ENCODE measurements around the gene SPATA2L.
A peak's percentile ranks its signal among the peaks of the same experiment; 100 is the strongest.
"Not testable (repeated sequence)": the region's sequence is repeated elsewhere in the genome, so short reads cannot be mapped to it uniquely, and the experiment has no call there.

SPATA2L gene

DNA sequence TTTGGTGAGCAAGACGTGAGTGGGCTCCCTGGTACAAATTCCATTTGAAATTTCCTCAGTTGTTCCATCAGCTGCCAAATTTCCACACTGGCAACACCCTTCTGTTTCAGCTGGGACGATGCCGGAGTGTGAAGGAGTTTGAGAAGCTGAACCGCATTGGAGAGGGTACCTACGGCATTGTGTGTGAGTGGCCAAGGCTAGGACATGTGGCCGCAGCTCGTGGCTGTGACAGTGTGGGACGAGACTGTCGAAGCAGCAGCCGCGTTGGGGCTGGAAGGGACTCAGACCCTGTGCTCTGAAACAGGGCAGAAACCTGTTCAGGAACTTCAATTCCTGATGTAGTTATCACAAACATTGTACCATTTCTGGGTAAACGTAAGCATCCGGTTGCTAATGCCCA lies 12.4 kb downstream of the SPATA2L start:
- DNase-seq = no peak

DNA sequence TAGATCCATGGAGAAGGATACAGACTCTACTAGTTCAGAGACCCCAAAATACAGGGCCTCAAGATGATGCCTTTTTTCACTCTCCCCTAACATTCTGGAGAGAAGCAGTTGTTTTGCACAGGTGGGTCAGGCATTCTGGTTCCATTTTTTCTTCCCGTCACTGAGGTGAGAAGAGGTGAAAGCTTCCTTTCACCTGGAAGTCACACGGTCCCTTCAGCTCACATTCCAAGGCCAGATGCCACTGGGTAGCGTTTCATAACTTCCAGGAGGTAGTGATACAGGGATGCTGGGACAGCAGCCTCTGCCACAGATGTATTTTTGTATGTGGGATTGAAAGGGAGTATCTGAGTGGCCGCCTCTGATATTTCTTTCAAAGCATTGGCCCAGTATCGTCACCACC lies 13.1 kb downstream of the SPATA2L start:
- no peak for DNase-seq

DNA sequence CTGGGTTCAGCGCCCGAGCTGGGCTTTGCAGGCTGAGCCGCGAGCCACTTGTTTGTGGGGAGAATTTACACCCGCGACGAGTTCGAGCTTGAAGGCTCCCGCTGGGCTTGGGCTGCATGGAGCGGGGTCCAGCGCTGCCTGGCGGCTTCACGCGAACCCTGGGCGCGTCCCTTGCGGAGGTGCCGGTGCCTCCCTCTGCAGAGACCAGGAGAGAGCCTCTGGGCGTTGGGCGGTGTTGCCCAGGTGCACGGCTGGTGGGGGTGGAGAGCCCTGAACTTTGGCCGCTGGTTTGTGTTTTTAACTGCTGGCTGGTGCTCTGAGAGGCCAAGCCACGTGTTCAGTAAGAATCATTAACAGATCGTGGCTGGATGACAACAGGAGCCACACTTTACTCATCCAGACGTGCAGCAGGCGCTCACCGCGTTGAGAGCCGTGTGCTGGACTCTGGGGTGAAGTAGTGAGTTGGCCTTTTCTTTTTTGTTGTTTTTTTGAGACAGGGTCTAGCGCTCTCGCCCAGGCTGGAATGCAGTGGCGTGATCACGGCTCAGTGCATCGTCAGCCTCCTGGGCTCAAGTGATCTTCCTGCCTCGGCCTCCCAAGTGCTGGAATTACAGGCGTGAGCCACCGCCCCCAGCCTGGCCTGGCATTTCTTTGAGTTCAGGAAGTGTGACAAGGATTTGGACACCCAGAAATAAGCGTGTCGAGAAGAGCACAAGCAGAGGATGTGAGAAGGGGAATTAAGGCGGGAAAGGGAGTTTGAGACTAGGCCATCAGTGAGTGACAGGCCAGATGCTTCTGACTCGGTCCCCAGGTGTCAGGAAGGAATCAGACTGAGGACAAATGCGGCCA lies 14.2 kb downstream of the SPATA2L start:
- DNase-seq = no peak

DNA sequence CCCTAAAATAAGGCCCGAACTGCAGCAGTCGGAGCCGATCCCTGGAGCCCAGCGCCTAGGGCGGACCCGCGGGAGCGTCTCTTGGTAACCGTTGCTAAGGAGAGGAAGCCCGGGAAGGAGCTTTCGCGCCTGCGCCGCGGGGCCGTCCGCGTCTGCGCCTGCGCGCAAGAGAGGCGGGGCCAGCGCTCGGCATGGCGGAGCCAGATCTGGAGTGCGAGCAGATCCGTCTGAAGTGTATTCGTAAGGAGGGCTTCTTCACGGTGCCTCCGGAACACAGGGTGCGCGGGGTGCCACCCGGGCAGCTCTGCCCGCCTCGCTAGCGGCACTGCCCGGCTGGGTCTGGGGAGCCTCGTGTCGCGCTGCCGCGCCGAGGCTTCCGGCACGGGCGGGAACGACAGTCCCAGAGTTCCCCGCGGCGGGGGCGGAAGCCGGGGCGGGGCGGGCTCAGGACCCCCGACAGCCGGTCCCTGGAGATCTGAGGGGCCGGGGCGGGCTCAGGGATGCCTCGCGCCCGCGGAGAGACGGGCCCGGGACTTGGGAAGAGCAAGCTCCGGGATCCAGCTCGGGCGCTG lies 14.9 kb downstream of the SPATA2L start, which contains the start of gene CDK10:
CDK10 (plus strand) TSS at position 170 of the 572 bp plus-strand sequence; CDS start at position 192, 22 bp downstream.
- peak; percentile 41 for DNase-seq

DNA sequence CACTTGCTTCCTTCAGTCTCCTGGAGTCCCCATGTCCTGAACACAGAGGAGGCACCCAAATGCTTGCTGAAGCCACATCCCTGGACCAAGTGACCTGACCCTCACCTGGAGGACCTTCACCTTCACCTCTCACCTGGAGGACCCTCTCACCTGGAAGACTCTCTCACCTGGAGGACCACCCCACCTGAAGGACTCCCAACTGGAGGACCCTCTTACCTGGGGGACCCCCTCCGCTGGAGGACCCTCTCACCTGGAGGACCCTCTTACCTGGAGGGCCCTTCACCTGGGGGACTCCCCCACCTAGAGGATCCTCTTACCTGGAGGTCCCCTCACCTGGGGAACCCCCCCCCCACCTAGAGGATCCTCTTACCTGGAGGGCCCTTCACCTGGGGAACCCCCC lies 15.6 kb downstream of the SPATA2L start:
- no peak for DNase-seq

DNA sequence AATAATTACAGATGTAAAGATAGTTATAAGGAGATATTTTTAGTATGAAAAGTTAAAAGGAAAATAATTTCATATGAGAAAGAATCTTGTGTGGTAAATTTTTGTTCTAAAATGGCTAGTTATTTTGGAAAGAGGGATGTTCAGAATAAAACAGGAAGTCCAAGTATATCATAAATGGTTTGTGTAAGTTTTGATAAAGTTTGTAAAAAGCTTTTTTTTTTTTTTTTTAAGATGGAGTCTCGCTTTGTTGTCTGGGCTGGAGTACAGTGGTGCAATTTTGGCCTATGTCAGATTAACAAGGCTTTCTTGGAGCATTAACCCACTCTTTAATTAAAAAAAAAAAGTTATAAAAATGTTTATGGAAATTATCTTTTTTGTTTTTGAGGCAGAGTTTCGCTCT lies 23.2 kb downstream of the SPATA2L start:
- no peak for DNase-seq

DNA sequence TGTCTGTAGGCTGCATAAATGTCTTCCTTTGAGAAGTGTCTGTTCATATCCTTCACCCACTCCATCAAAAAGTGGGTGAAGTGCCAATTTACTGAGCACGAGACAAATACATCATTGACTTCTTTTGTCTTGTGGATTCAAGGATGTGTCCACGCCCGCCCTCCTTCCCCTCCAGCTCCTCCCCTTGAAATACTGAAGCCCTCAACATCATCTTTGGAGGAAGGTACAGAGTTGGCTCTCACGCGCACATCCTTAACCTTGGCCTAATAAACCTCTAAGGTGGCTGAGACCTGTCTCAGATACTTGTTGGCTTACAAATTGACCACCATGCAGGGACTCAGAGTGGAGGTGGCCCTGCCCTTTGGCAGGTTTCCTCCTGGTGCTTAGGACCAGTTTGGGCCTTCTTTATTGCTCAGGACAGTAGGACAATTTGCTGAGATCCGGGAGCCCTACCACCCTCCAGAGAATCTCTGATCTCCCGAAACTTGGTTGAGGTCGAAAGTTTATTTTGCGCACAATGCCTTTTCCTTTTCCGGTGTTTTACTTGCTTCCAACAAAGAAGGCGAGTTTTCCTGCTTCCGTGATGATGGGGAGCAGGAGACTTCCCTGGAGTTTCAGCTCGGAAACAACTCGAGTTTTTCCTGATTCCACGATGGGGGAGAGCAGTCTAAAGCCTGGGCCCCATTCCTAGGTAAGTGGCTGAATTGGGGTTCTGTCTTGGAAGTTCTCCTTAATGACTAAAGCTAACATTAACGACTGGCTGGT lies 29.1 kb downstream of the SPATA2L start:
- no peak for DNase-seq

DNA sequence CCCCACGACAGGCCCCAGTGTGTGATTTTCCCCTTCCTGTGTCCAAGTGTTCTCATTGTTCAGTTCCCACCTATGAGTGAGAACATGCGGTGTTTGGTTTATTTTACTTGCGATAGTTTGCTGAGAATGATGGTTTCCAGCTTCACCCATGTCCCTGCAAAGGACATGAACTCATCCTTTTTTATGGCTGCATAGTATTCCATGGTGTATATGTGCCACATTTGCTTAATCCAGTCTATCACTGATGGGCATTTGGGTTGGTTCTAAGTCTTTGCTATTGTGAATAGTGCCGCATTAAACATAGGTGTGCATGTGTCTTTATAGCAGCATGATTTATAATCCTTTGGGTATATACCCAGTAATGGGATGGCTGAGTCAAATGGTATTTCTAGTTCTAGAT lies 29.9 kb downstream of the SPATA2L start:
- not testable (repeated sequence) for DNase-seq

DNA sequence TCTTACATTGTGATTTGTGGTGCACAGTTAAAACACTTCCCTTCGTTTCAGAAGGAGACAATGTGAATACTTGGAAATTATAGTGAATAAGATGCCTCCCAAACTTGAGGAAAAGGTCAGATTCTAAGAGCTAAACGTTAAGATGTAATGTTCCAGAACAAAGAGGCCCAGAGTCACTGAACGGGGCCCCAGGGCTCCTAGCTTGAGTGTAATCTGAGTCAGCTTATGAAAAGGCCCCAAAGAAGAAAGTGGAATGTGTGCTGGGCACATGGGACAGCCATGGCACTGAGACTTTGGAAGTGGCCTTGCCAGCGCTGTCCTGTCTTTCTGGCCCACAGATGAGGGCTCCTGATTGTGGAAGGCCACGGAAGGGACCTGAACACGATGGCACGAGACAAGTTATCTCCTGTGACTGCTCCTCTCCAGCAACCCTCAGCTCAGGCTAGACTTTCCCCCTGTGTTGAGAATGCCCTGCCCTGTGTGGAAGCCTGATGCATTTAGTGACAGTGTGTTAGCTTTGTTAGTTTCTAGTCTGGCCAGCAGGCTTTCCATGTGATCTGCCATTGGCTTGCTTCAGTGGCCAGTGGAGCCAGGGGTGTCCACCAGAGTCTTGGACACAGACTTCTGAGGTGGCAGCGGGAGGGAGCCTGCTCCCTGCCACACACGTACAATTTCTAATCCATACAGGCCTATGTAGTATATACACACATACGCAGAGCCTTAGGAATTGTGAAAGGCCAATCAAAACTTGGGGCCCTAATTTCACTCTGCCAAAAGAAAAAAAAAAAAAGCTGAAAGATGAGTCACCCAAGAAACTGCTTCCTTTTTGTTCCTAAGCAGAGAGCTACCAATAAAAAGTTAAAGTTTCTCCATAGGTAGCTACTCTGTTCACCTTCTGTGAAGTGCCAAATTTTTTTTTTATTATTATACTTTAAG lies 30.7 kb downstream of the SPATA2L start:
- DNase-seq = no peak

DNA sequence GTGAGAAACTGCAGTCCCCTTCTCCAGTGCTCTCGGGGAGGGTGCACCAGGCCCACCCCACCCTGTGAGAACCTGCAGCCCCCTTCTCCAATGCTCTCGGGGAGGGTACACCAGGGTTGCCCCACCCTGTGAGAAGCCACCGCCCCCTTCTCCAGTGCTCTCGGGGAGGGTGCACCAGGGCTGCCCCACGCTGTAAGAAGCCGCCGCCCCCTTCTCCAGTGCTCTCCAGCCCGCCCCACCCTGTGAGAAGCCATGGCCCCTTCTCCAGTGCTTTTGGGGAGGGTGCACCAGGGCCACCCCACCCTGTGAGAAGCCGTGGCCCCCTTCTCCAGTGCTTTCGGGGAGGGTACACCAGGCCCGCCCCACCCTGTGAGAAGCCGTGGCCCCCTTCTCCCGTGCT lies 31.8 kb downstream of the SPATA2L start:
- no peak for DNase-seq

DNA sequence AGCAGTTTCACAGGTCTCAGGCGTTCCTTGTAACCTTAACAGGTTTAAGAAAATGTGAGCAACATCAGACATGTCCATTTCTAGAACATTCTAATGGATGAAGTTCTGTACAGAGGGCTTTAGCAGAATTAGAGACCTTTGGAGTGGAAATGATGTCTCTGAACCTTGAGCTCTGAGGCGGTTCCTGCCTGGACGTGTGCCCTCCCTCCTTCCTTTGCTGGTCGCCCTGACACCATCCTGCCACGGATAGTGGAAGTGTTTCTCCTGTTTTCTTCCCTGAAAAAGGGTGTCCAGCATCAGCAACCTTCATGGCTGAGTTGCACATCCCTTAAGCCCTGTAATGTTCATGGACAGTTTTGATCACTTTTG lies 32.7 kb downstream of the SPATA2L start:
- DNase-seq = no peak

DNA sequence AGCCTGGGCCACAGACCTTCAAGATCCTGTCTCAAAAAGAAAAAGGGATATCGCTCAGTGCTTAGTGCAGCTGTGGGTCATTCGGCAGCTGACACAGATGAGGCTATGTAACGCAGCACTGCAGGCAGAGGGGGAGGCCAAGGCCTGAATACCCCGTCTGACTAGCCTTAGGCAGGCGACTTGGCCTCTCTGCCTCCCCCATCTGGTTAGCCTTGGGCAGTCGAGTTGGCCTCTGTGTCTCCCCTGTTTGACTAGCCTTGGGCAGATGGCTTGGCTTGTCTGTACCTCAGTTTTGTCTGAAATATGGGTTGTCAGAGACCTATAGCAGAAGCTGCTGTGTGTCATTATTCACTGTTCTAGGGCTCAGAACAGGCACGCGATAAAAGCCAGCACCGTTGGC lies 33.9 kb downstream of the SPATA2L start:
- DNase-seq = no peak

DNA sequence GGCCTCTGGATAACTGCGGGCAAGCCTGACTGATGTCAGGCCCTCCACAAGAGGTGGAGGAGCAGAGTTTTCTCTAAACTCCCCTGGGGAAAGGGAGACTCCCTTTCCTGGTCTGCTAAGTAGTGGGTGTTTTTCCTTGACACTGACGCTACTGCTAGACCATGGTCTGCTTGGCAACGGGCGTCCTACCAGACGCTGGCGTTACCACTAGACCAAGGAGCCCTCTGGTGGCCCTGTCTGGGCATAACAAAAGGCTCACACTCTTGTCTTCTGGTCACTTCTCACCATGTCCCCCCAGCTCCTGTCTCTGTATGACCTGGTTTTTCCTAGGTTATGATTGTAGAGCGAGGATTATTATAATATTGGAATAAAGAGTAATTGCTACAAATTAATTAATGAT lies 34.5 kb downstream of the SPATA2L start:
- DNase-seq = not testable (repeated sequence)

DNA sequence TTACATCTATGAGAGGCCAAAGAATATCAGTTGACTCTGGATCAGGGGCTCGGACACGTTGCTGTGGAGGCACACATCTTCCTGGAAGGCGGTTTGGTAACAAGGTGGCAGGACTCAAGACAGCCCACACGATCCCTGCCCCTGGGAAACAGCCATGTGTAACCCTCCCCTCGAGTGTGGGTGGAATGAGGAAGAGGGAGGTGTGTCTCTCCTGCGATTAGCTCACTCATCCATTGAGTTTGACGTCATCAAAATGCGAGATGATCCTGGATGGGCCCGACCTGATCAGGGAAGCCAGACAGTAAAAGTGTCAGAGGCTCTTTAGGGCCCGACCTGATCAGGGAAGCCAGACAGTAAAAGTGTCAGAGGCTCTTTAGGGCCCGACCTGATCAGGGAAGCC lies 37.3 kb downstream of the SPATA2L start:
- DNase-seq = not testable (repeated sequence)

DNA sequence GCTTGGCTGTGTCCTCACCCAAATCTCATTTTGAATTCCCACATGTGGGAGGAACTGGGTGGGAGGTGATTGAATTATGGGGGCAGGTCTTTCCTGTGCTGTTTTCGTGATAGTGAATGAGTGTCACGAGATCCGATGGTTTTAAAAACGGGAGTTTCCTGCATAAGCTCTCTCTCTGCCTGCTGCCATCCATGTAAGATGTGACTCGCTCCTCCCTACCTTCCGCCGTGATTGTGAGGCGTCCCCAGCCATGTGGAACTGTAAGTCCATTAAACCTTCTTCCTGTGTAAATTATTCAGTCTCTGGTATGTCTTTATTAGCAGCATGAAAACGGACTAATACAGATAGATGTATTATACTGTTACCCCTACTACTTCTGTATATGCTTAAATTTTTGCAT lies 40.3 kb downstream of the SPATA2L start:
- DNase-seq = no peak

DNA sequence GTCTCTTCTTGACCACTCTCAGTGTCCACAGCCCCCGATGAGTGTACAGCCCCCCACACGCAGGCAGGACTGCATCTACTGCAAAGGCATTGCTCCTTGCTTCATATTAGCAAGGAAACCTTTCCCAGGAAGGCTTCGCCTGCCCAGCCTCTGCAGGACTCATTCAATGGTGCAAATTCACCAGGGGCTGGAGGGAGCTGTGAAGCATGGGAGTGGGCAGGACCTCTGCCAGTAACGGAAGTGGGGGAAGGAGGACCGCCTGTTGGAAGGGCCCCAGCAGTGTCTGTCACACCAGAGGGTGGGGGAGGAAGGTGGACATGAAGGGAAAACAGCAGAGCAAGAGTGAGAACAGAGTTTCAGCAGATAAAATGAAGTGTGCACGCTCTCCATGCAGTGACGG lies 41.4 kb downstream of the SPATA2L start:
- no peak for DNase-seq

DNA sequence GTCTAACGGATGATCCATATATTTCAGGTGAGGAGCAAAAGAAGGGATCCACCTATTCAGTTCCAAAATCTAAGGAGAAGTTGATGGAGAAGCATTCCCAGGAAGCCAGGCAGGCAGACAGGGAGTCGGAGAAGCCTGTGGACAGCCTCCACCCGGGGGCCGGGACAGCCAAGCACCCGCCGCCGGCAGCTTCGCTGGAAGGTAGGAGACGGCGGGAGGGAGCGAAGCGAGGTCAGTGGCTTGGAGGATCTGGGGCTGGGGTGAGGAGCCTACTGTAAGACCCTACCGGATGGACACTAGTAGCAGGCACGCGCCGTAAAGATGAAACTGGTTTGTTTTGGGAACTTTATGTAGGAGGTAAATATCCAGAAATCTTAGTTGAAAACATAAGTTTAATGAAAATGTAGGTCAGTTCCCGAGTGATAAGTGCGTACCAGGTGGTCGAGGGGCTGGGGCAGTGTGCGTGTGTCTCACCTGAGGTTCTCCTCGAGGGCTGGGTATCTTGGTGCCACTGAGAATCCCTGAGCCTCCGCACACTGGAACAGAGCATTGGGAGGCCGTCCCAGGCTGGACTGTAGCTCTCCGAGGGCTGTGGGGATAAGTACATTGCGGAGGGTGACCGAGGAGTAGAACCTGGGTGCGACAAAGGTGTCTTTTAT lies 43.2 kb downstream of the SPATA2L start:
- no peak for DNase-seq

DNA sequence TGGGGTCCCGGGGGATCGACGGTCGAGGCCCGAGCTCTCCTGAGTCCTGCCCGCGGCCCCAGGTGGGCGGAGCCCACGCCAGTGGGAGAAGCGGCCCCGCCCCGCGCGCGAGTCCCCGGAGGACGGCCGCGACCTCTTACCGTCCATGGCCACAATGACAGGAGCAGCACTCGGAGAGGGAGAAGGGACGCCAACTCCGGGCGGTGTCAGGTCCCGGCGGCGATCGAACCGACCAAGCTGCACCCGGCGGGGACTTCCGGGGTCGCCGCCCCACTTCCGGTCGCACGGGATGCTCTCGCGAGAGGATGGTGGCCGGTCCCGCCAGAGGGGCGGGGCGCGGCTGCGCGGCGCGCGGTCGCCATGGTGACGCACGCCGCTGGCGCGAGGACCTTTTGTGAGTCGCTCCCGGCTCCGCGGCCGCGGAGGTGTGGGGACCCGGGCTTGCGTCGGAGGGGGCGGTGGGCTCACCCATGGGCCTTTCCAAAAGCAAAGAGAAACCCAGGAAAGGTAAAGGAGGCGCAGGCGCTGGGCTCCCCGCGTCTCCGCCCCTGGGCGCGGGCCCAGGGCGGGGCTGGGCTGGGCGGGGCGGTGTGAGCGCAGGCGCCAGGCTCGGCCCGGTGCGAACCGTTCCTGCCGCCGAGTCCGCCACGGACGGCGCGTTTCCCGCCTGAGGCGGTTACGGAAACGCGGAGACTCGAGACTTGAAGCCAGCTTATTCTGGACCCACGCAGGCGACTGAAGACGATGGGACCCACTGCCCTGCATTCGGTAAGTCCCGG lies 43.9 kb downstream of the SPATA2L start, which contains the start of the genes CHMP1A and SPATA33:
CHMP1A (minus strand) TSS at position 267 of the 779 bp plus-strand sequence; CDS start at position 147, 120 bp downstream.
SPATA33 (plus strand) TSS at position 395 of the 779 bp plus-strand sequence; CDS start at position 471, 76 bp downstream.
- DNase-seq = no peak

DNA sequence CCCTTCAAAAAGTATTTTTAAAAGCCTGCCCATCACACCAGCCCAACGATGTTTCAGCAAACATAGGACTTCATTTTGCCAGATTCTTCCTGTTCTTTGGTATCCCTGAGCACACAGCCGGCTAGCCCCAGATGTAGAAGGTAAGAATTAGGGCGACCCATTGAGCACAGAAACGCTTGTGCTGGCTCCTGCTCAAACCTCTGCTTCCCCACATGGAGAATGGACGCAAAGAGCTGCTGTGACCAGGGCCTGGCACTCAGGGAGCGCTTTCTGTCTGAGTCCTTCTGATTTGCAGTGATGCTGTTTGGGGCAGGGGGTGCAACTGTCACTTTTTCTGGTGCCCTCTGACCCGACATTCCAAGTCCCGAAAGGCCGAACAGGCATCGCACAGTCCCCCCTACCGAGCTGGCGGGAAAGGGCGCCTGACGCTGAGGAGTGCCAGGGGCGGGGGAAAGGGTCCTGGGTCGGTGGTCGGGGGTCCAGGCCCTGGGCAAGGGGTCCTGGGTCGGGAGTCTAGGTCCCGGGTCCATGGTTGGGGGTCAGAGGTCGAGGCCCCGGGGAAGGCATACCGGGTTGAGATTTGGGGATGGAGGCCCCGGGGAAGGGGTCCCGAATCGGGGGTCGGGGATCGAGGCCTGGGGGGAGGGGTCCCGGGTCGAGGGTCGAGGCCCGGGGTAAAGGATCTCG lies 44.9 kb downstream of the SPATA2L start:
- DNase-seq = no peak

DNA sequence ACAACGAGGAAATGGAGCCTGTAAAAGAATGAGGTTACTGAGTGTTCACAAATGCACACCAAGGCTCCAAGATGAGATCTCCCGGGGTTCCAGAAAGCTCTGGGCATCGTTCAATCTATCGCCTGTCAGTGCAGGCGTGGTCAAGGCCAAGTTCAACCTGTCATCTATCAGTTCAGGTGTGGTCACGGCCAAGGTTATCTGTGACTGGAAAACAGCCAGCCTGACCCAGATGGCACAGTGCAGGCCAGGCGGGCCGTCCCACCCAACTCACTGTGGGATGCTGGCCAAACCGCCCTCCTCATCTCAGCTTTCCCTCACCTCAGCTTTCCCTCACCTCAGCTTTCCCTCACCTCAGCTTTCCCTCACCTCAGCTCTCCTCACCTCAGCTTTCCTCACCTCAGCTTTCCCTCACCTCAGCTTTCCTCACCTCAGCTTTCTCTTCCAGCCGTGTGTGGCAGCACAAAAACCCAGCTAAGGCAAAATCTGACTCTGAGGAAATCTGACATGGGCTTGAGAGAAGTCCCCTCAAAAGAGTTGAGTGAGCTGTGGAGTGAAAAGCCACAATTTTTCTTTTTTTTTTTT lies 46.4 kb downstream of the SPATA2L start:
- DNase-seq = no peak
